NCI-H82 treated with DMSO at 0.1 percent for 48 hours (cell line): ENCODE results near the gene MORC1.

Experiments used
- DNase-seq: peaks from one replicate; lab custom pipeline; 2025; ENCODE audit not compliant: unreplicated experiment; lab: John Stamatoyannopoulos, UW

MORC1 gene

GRCh38 chr3:109028753-109029152 lies 89.2 kb downstream of the MORC1 start:
- DNase-seq, result no peak

- no peak for DNase-seq
Measured at GRCh38 chr3:109026821-109027220, 91.1 kb downstream of the MORC1 start.

- DNase-seq, result no peak
Measured at GRCh38 chr3:109025896-109026295, 92.0 kb downstream of the MORC1 start.

- DNase-seq, result peak; percentile 42
Measured at GRCh38 chr3:109023656-109024254, 94.2 kb downstream of the MORC1 start.

- DNase-seq, result no peak
Measured at GRCh38 chr3:109023167-109023566, 94.8 kb downstream of the MORC1 start.

GRCh38 chr3:109021556-109021955 lies 96.4 kb downstream of the MORC1 start:
- DNase-seq, result no peak

GRCh38 chr3:109018828-109019227 lies 99.1 kb downstream of the MORC1 start:
- peak; percentile 14 for DNase-seq

- DNase-seq, result no peak
Measured at GRCh38 chr3:109005443-109005842, 112.5 kb downstream of the MORC1 start.

GRCh38 chr3:108998436-108998835 lies 119.5 kb downstream of the MORC1 start:
- no peak for DNase-seq

GRCh38 chr3:108985844-108986243 lies 132.1 kb downstream of the MORC1 start:
- DNase-seq, result no peak

GRCh38 chr3:108983051-108983450 lies 134.9 kb downstream of the MORC1 start:
- no peak for DNase-seq

GRCh38 chr3:108976058-108976457 lies 141.9 kb downstream of the MORC1 start:
- no peak for DNase-seq

- no peak for DNase-seq
Measured at GRCh38 chr3:108973019-108973418, 144.9 kb downstream of the MORC1 start.

GRCh38 chr3:108972482-108972881 lies 145.5 kb downstream of the MORC1 start:
- DNase-seq, result no peak

GRCh38 chr3:108970561-108970960 lies 147.4 kb downstream of the MORC1 start:
- no peak for DNase-seq

- no peak for DNase-seq
Measured at GRCh38 chr3:108966773-108967172, 151.2 kb downstream of the MORC1 start.

- DNase-seq, result no peak
Measured at GRCh38 chr3:108959017-108959416, 158.9 kb downstream of the MORC1 start.

GRCh38 chr3:108953700-108954099 lies 164.2 kb downstream of the MORC1 start, which contains the start of gene GUCA1C:
GUCA1C (minus strand) TSS chr3:108953879; CDS start chr3:108953762, 117 bp downstream.
- peak; percentile 12 for DNase-seq

- DNase-seq, result no peak
Measured at GRCh38 chr3:108953210-108953609, 164.7 kb downstream of the MORC1 start.

GRCh38 chr3:108951820-108952501 lies 166.0 kb downstream of the MORC1 start:
- no peak for DNase-seq

- no peak for DNase-seq
Measured at GRCh38 chr3:108947855-108948254, 170.1 kb downstream of the MORC1 start.
